WTC11 (cell line): ENCODE measurements around the gene JAKMIP1.

Experiments
- CTCF ChIP-seq: fragments of 200-600 bp; IDR thresholded peaks from 2 replicates; pipeline ENCODE4 v1.8.0; 2022; ENCODE audit warnings: antibody characterized with exemption
- FOXP4 ChIP-seq: sonication (generic); formaldehyde crosslinking; IDR thresholded peaks from 2 replicates; pipeline ENCODE4 v1.8.0; 2022; ENCODE audit warnings: mild to moderate bottlenecking, missing genetic modification reagents
- HMGA2 ChIP-seq: fragments of 250-450 bp; sonication (Bioruptor Pico); IDR thresholded peaks from 2 replicates; pipeline ENCODE4 v1.4.0; 2021; ENCODE audit warnings: mild to moderate bottlenecking, moderate library complexity
- IRF2 ChIP-seq: sonication (generic); formaldehyde crosslinking; IDR thresholded peaks from 2 replicates; pipeline ENCODE4 v1.8.0; 2022; ENCODE audit warnings: low read depth, missing genetic modification reagents, borderline replicate concordance
- MAX ChIP-seq: sonication (generic); formaldehyde crosslinking; IDR thresholded peaks from 2 replicates; pipeline ENCODE4 v1.8.0; 2022; ENCODE audit warnings: mild to moderate bottlenecking, missing genetic modification reagents
- TP53 ChIP-seq: sonication (generic); formaldehyde crosslinking; IDR thresholded peaks from 2 replicates; pipeline ENCODE4 v1.8.1; 2023; ENCODE audit warnings: mild to moderate bottlenecking, missing genetic modification reagents
- ZNF138 ChIP-seq: sonication (generic); formaldehyde crosslinking; conservative IDR thresholded peaks from 2 replicates; pipeline ENCODE4 v1.8.1; 2022; ENCODE audit warnings: mild to moderate bottlenecking, moderate library complexity, missing genetic modification reagents

GRCh38 chr4:6095023-6095752 lies 105.2 kb downstream of the JAKMIP1 start:
- no peak for TF ChIP-seq MAX (CRISPR knock-in tag)
- no peak for TF ChIP-seq CTCF
- TF ChIP-seq HMGA2 (CRISPR knock-in tag): no peak
- TF ChIP-seq FOXP4 (CRISPR knock-in tag): no peak
- no peak for TF ChIP-seq TP53 (CRISPR knock-in tag)
- TF ChIP-seq IRF2 (CRISPR knock-in tag): no peak
- TF ChIP-seq ZNF138 (CRISPR knock-in tag): no peak
